ENCODE results near the gene SMG6.
"Not testable (repeated sequence)": the region's sequence is repeated elsewhere in the genome, so short reads cannot be mapped to it uniquely, and the experiment has no call there.

The SMG6 gene

GRCh38 chr17:2302778-2303203 lies 794 bp downstream of the SMG6 start:
- DNase-seq: peak; percentile 95

- DNase-seq: no peak
Measured at GRCh38 chr17:2299756-2300155, 3.8 kb downstream of the SMG6 start.

GRCh38 chr17:2299136-2299535 lies 4.4 kb downstream of the SMG6 start:
- DNase-seq: no peak

GRCh38 chr17:2297023-2297422 lies 6.6 kb downstream of the SMG6 start:
- DNase-seq: no peak

- no peak for DNase-seq
Measured at GRCh38 chr17:2295575-2295974, 8.0 kb downstream of the SMG6 start.

GRCh38 chr17:2292100-2292499 lies 11.5 kb downstream of the SMG6 start:
- DNase-seq: no peak

- no peak for DNase-seq
Measured at GRCh38 chr17:2289878-2290478, 13.6 kb downstream of the SMG6 start.

- no peak for DNase-seq
Measured at GRCh38 chr17:2283302-2283701, 20.3 kb downstream of the SMG6 start.

GRCh38 chr17:2282297-2282873 lies 21.2 kb downstream of the SMG6 start:
- DNase-seq: peak; percentile 78

GRCh38 chr17:2279707-2280106 lies 23.9 kb downstream of the SMG6 start:
- DNase-seq: no peak

GRCh38 chr17:2277429-2278170 lies 26.0 kb downstream of the SMG6 start:
- DNase-seq: no peak

- no peak for DNase-seq
Measured at GRCh38 chr17:2275722-2276121, 27.9 kb downstream of the SMG6 start.

- DNase-seq: no peak
Measured at GRCh38 chr17:2274414-2274813, 29.2 kb downstream of the SMG6 start.

- no peak for DNase-seq
Measured at GRCh38 chr17:2271985-2272702, 31.4 kb downstream of the SMG6 start.

GRCh38 chr17:2267354-2267753 lies 36.2 kb downstream of the SMG6 start:
- DNase-seq: no peak

GRCh38 chr17:2266865-2267228 lies 36.7 kb downstream of the SMG6 start:
- no peak for DNase-seq

GRCh38 chr17:2266045-2266864 lies 37.3 kb downstream of the SMG6 start:
- DNase-seq: no peak

- DNase-seq: not testable (repeated sequence)
Measured at GRCh38 chr17:2265166-2265565, 38.4 kb downstream of the SMG6 start.

- DNase-seq: peak; percentile 65
Measured at GRCh38 chr17:2264067-2264860, 39.3 kb downstream of the SMG6 start.

GRCh38 chr17:2263183-2264066 lies 40.2 kb downstream of the SMG6 start:
- no peak for DNase-seq

- no peak for DNase-seq
Measured at GRCh38 chr17:2262135-2262587, 41.4 kb downstream of the SMG6 start.
